Ovary (tissue), 3 donors: ENCODE data around the gene CARD9.

Experiments used
- POLR2A ChIP-seq: fragments of 450-650 bp; IDR thresholded peaks from one replicate; pipeline ENCODE4 v1.6.1; 2017; ENCODE audit warnings: antibody characterized with exemption, mild to moderate bottlenecking, moderate library complexity
- TF ChIP-seq, protein P1 (sequence below), 3 donors: fragments of 450-650 bp in 2 of 3; fragments of 200-600 bp in 1 of 3; IDR thresholded peaks; one replicate each; pipeline versions ENCODE4 v1.5.1 to v1.8.0; 2016 to 2022; ENCODE audit warnings: antibody characterized with exemption in 3 of 3, mild to moderate bottlenecking in 1 of 3
- donor health status: DM: no; HTN: no; CAD: no.

- TF ChIP-seq, protein P1, sequence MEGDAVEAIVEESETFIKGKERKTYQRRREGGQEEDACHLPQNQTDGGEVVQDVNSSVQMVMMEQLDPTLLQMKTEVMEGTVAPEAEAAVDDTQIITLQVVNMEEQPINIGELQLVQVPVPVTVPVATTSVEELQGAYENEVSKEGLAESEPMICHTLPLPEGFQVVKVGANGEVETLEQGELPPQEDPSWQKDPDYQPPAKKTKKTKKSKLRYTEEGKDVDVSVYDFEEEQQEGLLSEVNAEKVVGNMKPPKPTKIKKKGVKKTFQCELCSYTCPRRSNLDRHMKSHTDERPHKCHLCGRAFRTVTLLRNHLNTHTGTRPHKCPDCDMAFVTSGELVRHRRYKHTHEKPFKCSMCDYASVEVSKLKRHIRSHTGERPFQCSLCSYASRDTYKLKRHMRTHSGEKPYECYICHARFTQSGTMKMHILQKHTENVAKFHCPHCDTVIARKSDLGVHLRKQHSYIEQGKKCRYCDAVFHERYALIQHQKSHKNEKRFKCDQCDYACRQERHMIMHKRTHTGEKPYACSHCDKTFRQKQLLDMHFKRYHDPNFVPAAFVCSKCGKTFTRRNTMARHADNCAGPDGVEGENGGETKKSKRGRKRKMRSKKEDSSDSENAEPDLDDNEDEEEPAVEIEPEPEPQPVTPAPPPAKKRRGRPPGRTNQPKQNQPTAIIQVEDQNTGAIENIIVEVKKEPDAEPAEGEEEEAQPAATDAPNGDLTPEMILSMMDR (IDR thresholded peaks at IDR 0.05): no peak
- TF ChIP-seq POLR2A: no peak
These were observed 11.6 kb downstream of the CARD9 start for GRCh38 chr9:136361754-136362449.
